Measurements from ENCODE around the gene NOVA2.

NOVA2 gene

GRCh38 chr19:45973553-45974338 lies at the start of gene NOVA2:
TSS of gene NOVA2 (minus strand) at chr19:45973865. CDS start at chr19:45973351, 514 bp downstream.
- DNase-seq = no peak

DNA sequence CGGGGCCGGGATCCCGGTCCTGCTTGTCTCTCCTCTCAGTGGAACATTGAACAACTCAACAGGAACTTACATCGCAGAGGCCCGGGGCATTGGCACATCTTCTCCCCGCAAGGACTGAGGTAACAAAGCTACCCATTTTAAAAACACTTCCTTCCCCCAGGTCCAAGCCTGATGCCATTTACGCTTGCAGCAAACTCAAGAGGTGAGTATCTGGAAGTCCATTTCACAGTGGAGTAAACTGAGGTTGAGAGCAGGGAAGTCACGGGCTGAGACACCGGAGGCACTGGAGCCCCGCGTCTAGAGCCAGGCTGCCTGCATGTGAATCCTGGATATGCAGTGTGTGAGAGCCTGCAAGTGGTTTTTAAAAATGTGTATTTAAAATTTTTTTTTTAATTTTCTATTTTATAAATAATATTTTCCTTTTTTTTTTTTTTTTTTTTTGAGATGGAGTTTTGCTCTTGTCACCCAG lies 49.7 kb upstream of the NOVA2 start:
- DNase-seq = no peak

DNA sequence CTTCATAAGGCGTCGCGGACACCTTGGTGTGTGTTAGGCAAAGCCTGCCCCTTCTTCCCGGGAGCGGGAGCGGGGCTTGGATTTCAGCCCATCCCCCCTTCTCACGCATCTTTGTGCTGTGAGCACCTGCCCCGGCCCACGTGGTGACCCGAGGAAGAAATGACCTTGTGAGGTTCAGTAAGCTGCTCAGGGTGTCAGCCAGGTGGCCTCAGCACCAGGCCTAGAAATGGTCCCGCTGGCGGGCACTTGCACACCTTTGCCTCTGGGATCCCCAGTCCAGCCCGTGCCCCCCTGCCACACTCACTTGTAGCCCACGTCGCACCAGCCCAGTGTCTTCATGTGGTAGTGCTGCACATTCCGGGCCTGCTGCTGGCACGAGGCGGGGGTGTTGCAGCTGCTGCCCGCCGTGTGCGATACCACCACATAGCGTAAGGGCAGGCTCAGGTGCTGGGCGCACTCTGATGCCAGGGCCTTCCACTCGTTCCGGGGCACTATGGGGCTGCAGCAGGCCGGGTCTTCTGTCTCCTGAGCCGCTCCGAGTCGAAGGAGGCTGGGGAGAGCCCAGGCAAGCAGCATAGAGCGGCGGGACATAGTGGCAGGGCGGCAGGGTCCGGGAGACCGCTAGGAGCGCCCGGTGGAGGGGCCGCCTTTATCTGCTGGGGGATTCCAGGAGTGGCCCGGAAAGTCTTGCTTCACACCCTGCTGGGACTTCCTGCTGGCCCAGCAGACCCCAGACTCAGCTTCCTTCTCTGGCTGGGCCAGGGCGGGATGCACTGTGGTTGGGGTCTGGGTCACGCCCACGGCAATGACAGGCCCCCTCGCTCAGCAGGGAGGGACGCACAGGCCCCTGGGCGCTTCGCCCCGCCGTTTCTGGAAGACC lies 49.0 kb upstream of the NOVA2 start, which contains the start of gene PGLYRP1:
TSS of gene PGLYRP1 (minus strand) at position 623 of the 880 bp plus-strand sequence. CDS start at position 591, 32 bp downstream.
- no peak for DNase-seq

- no peak for DNase-seq
These were observed 48.4 kb upstream of the NOVA2 start for GRCh38 chr19:46022061-46022430.

DNA sequence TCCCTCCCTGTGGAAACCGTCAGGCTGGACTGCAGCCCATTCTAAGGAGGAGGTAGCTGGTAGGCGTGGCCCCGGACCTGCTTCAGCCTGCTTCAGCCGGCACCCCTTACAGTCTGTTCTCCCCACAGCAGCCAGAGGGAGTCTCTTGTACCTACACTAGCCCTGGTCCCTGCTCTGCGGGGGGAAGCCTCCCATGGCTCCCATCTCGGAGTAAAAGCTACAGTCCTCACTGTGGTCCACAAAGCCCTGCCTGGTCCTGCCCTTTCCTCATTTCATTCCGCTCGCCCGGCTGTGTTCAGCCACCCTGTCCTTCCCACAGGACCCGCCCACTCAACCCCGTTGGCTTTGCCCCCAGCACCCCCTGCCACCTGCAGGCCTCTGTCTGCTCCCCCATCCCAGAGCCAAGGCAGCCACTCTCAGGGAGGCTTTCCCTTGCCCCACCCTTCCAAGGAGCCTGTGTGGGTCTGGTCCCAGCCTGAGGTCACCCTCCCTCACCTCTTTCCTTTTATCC lies 47.9 kb upstream of the NOVA2 start:
- DNase-seq = no peak

DNA sequence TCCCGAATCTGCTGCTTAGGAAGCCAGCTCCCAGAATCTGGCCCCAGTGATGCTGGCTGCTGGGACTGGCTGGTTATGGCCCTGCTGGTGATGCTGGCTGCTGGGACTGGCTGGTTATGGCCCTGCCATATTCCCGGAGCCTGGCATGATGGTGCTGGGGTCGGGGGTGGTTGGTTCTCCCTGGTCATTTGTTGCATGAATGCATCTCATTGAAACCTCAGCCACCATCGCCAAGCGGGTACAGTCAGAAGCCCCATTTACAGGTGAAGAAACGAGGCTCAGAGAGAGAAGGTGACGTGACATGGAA lies 47.1 kb upstream of the NOVA2 start:
- no peak for DNase-seq

- DNase-seq = no peak
These were observed 45.6 kb upstream of the NOVA2 start for GRCh38 chr19:46019270-46019669.

DNA sequence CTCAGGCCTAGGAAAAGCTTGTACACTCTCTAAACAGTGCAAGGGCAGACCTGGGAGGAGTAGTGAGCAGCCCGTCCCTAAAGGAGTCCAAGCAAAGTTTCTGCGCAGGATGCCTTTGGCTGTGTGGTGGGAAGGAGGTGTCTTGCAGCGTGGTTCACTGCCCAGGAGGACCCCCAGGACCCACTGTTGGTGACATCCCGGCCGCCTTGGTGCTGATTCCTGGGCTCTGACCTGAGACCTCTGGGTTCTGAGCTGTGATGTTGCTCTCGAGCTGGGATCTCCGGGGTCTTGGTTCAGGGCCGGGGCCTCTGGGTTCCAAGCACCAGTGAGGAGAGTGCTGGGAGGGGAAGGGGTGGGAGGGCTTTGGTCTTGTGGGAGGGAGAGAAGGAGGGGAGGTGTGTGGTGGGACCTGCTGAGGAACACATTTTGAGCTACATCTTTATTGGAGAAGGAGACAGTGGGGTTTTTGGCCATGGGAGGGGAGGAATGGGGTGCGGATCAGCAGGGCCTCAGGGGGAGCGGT lies 45.1 kb upstream of the NOVA2 start:
- no peak for DNase-seq

GRCh38 chr19:46017874-46018675 lies 44.4 kb upstream of the NOVA2 start:
- DNase-seq = no peak

GRCh38 chr19:46017095-46017429 lies 43.4 kb upstream of the NOVA2 start:
- no peak for DNase-seq

DNA sequence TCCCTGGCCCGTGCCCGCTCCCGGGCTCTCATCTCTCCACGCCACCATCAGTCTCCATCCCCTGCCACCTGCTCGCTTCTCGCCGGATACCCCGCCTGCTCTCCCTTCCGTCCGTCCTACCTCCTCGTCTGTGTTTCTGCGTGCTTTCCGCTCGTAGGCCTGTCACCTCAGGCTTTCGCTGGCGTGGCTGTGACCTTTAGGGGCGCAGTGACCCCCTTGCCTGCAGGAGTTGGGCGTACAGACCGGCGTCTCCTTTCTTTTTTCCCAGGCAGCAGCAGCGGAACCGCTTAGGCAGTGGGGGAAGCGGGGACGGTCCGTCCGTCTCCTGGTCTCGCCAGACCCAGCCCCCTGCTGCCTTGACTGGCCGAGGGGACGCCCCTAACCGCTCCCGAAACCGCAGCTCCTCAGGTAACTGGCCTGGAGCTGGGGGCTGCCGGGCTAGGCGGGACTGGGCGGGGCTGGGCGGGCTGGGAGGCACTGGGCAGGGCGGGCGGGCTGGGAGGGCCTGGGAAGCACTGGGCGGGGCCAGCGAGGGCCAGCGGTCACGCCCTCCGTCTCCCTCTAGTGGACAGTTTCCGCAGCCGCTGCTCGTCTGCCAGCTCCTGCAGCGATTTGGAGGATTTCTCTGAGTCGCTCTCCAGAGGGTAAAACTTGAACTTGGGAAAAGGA lies 42.9 kb upstream of the NOVA2 start:
- DNase-seq = peak; percentile 50 to 81 (median 68)

GRCh38 chr19:46015687-46016425 lies 42.2 kb upstream of the NOVA2 start:
- peak in 1 of 4 experiments; percentile 33 for DNase-seq

DNA sequence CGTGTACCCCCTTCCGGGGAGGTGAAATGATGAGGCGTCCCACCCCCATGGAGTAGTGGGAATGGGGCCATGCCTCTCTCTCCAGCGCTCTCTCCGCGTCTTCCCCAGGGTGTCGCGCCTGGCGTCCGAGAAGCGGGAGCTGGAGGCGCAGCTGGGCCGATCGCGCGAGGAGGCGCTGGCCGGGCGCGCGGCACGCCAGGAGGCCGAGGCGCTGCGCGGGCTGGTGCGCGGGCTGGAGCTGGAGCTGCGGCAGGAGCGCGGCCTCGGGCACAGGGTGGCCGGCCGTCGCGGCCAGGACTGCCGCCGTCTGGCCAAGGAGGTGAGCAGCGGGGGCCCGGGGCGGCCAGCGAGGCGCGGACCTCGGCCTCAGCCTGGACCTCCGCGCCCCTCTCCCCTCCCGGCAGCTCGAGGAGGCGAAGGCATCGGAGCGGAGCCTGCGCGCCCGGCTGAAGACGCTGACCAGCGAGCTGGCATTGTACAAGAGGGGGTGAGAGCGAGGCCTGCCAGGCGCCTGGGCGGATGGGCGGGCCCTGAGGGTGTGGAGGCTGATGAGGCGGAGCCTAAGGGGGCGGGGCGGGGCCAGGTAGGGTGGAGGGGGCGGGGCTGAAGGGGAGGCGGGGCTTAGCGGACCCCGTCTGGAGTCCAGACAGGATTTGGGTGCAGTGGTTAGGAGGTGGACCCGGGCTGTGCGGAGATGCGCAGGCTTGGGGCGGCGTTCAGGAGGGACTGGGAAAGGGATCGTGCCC lies 41.4 kb upstream of the NOVA2 start:
- peak in 3 of 4 experiments; percentile 39 to 64 (median 44) for DNase-seq

DNA sequence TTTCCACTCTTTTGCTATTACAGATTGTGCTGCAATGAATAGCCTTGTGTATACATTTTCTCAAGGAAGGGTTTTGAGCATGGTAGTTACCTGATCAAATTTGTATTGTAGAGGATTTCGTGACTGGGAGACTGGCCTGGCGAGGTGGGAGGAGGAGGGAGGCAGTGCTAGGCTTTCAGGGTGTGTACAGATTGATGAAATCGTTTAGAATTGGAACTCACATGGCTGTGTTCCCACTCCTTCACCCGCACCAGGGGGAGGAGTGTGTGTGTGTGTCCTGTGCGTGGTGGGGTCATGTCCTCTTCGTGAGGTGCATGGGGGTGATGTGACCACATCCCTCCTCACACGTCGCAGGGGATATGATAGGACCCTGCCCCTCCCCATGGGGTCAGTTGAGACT lies 40.9 kb upstream of the NOVA2 start:
- DNase-seq = no peak

GRCh38 chr19:46009530-46010510 lies 36.2 kb upstream of the NOVA2 start:
- peak; percentile 26 to 61 (median 58) for DNase-seq

DNA sequence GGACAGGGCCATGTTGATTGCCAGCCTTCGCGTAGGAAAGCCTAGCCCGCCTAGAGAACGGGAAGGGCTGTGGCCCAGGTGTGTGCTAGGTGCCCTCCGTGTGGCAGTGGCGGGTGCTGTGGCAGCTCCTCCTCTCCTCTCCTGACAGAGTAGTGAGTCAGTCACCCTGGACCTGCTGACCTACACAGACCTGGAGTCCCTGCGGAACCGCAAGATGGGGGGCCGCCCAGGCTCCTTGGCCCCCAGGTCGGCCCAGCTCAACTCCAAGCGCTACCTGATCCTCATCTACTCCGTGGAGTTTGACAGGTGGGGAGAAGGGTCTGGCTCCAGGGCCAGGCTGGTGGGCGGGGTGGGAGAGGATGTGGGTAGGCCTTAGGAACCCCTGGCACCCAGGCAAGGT lies 32.7 kb upstream of the NOVA2 start:
- no peak for DNase-seq

DNA sequence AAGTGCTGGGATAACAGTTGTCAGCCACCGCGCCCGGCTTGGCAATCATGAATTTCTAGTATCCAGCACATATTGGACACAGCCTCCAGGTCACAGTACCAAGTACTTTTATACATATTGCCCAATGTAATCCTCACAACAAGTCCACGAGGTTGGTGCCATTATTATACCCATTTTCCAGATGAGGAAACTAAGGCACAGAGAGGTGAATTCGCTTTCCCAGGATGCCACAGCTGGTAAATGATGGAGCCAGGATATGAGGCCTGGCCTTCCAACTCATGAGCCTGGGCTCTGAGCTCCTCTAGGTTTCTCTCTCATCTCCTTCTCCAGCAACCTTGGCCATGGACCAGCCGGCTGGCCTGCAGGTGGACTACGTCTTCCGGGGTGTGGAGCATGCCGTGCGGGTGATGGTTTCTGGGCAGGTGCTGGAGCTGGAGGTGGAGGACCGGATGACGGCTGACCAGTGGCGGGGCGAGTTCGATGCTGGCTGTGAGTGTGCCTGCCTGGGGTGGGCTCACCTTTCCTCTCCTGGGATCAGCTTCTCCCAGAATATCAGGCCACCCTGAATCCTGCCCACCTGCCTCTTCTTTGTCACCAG lies 29.1 kb upstream of the NOVA2 start:
- no peak for DNase-seq

DNA sequence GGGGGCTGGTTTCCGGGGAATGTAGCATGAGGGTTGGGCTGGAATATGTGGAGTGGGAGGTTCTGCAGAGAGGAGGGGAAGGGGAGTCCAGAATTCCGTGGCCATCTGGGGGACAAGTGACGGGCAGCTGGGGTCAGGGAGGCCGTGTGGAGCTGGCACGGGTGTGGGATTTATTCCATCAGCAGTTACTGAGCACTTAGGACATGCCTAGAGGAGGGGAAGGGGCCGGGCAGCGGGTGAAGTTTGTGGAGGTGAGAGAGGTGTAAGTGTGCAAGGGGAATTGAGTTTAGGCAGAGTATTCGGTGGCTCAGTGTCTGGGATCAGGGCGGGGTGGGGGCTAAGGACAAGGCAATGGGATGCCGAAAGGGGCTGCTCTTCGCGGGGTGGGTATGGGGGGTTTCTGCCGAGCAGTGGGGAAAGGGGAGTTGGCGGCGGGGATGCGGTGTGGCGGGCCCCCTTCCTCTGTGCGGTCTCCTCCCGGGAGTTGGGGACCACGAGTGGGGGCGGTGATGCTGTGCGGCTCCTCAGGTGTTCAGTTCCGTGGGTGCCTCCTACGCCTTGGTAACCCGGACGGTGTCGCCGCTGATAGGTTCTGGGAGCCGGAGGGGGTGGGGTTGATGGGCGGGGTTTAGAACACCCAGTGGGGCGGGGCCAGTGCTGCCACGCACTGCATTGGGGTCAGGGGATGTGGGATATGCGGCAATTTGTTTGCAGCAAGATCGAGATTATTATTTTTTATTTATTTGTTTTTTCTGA lies 27.0 kb upstream of the NOVA2 start:
- DNase-seq = peak in 2 of 4 experiments; percentile 52 to 71

Data from activated naive CD4-positive, alpha-beta T cell (primary cell).